Esophagus muscularis mucosa (tissue), 4 donors: ENCODE measurements around the gene MGME1.

Source experiments
- CTCF ChIP-seq, 3 experiments: fragments of 200-600 bp in 2 of 3; fragments of 450-650 bp in 1 of 3; sonication (generic) in 2 of 3; IDR thresholded peaks; one replicate each; pipeline ENCODE4 v1.5.1; 2017 to 2019; ENCODE audit warnings: antibody characterized with exemption in 3 of 3, mild to moderate bottlenecking in 2 of 3, moderate library complexity in 1 of 3
- EP300 ChIP-seq: sonication (generic); formaldehyde crosslinking; IDR thresholded peaks from one replicate; pipeline ENCODE4 v1.6.1; 2017; ENCODE audit warnings: antibody characterized with exemption
- POLR2A ChIP-seq: fragments of 450-650 bp; IDR thresholded peaks from one replicate; pipeline ENCODE4 v1.6.1; 2017; ENCODE audit warnings: antibody characterized with exemption, moderate library complexity, mild to moderate bottlenecking, low read depth
- POLR2AphosphoS5 ChIP-seq, 2 donors: sonication (generic); formaldehyde crosslinking; IDR thresholded peaks; one replicate each; pipeline ENCODE4 v1.6.1; 2017; ENCODE audit warnings: antibody characterized with exemption in 2 of 2

GRCh38 chr20:18005170-18005989 is 36.6 kb downstream of the MGME1 start:
- TF ChIP-seq CTCF (IDR thresholded peaks at IDR 0.05) (no peak), POLR2A (no peak), POLR2AphosphoS5 (IDR thresholded peaks at IDR 0.05) (no peak), EP300 (no peak)
